GM12878 (cell line): ENCODE data around the gene SBNO1. TPM values are rescaled to one million over a fixed set of nuclear protein-coding genes. Genes with fewer than 3 reads are reported as not detected.
A peak's percentile ranks its signal among the peaks of the same experiment; 100 is the strongest.

Experiments
- BCL11A ChIP-seq: IDR thresholded peaks from 2 replicates; pipeline ENCODE4 v1.6.1; 2011; ENCODE audit warnings: low read depth, low read length
- CBFB ChIP-seq: IDR thresholded peaks from 2 replicates; pipeline ENCODE4 v1.6.1; 2016; ENCODE audit warnings: antibody characterized with exemption, low read depth
- CBX3 ChIP-seq: fragments of 200-600 bp; sonication (generic); IDR thresholded peaks from 2 replicates; pipeline ENCODE4 v1.6.1; 2016; ENCODE audit warnings: low read depth, borderline replicate concordance
- HDAC6 ChIP-seq: fragments of 200-600 bp; sonication (generic); IDR thresholded peaks from one replicate; pipeline ENCODE4 v1.8.0; 2017; ENCODE audit warnings: antibody characterized with exemption; ENCODE audit not compliant: unreplicated experiment
- JUND ChIP-seq: IDR thresholded peaks from 2 replicates; pipeline ENCODE4 v1.6.1; 2012; ENCODE audit warnings: low read depth, mild to moderate bottlenecking, low read length, improper control_type of control experiment, moderate library complexity
- KDM1A ChIP-seq: fragments of 200-600 bp; sonication (generic); IDR thresholded peaks from 2 replicates; pipeline ENCODE4 v1.6.1; 2016; ENCODE audit warnings: borderline replicate concordance
- MTA3 ChIP-seq: IDR thresholded peaks from 2 replicates; pipeline ENCODE4 v1.6.1; 2012; ENCODE audit warnings: low read length, inconsistent platforms, borderline replicate concordance
- PML ChIP-seq: IDR thresholded peaks from 2 replicates; pipeline ENCODE4 v1.6.1; 2012; ENCODE audit warnings: low read length, inconsistent platforms
- RAD21 ChIP-seq: IDR thresholded peaks from 2 replicates; pipeline ENCODE4 v1.6.1; 2011; ENCODE audit warnings: mild to moderate bottlenecking, low read depth, low read length, moderate library complexity; ENCODE audit not compliant: insufficient read depth
- SMAD1 ChIP-seq: fragments of 450-650 bp; IDR thresholded peaks from 2 replicates; pipeline ENCODE4 v1.6.1; 2018; ENCODE audit warnings: mild to moderate bottlenecking, low read depth; ENCODE audit not compliant: partially characterized antibody
- SMAD5 ChIP-seq: IDR thresholded peaks from 2 replicates; pipeline ENCODE4 v1.6.1; 2016; ENCODE audit warnings: antibody characterized with exemption, low read depth
- SMC3 ChIP-seq: IDR thresholded peaks from 2 replicates; pipeline ENCODE4 v1.6.1; 2011; ENCODE audit warnings: low read length, improper control_type of control experiment, borderline replicate concordance
- TCF3 ChIP-seq: IDR thresholded peaks from 2 replicates; pipeline ENCODE4 v1.6.1; 2012; ENCODE audit warnings: low read depth, mild to moderate bottlenecking, low read length, borderline replicate concordance; ENCODE audit not compliant: insufficient read depth
- TCF7 ChIP-seq: IDR thresholded peaks from 2 replicates; pipeline ENCODE4 v1.6.1; 2014; ENCODE audit warnings: antibody characterized with exemption, borderline replicate concordance
- polyA plus RNA-seq, 11 experiments: library from polyadenylated mRNA; depleted of rRNA in 4 of 11; unstranded in 6 of 11; stranded (reverse) in 5 of 11; fragments of >200 nt; fragmentation: Nextera tagmentation in 4 of 11; fragmentation: Illumina TruSeq in 1 of 11; extraction: Ambion mirVana in 4 of 11; extraction: Trizol in 1 of 11; gene quantifications; 1 replicate in 1 of 11; 2 replicates in 10 of 11; pipeline versions ENCODE4 v1.2.1 to v1.2.3, GENCODE V29; 2011 to 2016; ENCODE audit warnings: inconsistent platforms in 2 of 11, missing spikeins in 2 of 11, low read depth in 1 of 11
- total RNA-seq, 4 experiments: library from RNA; depleted of rRNA in 3 of 4; stranded (reverse); fragments of >200 nt in 3 of 4; fragmentation: Illumina TruSeq in 1 of 4; extraction: Trizol in 1 of 4; gene quantifications; 2 replicates each; pipeline versions ENCODE4 v1.2.1 to v1.2.3, GENCODE V29; 2013 to 2021
- TF ChIP-seq, protein P1 (sequence below): fragments of 150-350 bp; IDR thresholded peaks from 2 replicates; pipeline ENCODE4 v1.6.1; 2014; ENCODE audit warnings: mild to moderate bottlenecking, low read depth, low read length
- TF ChIP-seq, protein P2 (sequence below): IDR thresholded peaks from 2 replicates; pipeline ENCODE4 v1.6.1; 2012; ENCODE audit warnings: low read depth, low read length, improper control_type of control experiment
- TF ChIP-seq, protein P3 (sequence below): fragments of 450-650 bp; IDR thresholded peaks from 2 replicates; pipeline ENCODE4 v1.6.1; 2016; ENCODE audit warnings: mild to moderate bottlenecking, moderate library complexity, borderline replicate concordance
- TF ChIP-seq, protein P4 (sequence below): fragments of 450-650 bp; conservative IDR thresholded peaks from 2 replicates; pipeline ENCODE4 v1.6.1; 2017; ENCODE audit warnings: mild to moderate bottlenecking, moderate library complexity
- TF ChIP-seq, protein P5 (sequence below): IDR thresholded peaks from 2 replicates; pipeline ENCODE4 v1.6.1; 2011; ENCODE audit warnings: low read depth, low read length, improper control_type of control experiment, borderline replicate concordance

The SBNO1 gene
- total and polyA plus RNA-seq, 10 of the 15 experiments (the other 5 are each of a cell fraction or from before 2014, with no cell fraction given), result 7.5 to 39.7 (median 20.9) TPM

DNA sequence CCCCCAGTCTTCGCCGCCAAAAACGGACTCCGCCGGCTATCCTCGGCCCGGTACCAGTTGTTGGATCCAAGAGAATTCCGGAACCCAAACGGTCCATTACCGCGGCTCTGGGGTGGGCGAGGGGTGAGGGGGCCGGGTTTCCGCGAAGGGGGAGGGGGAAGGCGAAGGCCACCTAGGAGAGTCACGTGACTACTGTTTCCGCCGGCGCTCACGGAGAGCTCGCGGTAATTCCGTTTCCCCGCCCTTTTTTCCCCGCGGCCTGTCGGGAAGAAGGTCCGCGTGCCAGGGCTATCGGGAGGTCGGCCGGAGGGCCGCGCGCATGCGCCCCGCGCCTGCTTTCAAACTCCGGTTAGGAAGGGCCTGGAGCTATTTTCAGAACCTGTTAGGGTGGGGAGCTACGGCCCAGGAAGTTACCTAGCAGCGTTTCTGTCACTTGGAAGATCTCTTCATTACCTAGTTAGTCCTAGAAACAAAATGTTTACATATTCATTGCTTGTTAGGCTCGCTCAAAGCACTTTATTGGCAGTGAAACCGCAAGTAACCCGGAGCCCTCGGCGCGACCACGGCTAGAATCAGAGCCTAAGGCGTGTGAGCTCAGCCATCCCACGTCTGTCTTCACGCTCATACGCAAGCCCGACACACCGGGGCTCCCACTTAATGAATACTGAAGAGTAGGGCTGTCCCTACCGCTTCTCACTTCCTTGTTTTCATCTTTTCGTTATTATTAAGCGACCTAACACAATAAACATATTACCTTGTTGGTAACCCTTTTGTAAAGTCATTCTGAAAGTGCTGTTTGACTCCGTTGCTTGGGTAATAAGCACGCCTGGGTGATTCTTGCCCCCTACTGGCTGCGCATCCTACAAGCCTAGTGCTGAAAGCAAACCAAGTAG is 624 bp upstream of the SBNO1 start (continued):
- TF ChIP-seq, protein P1, sequence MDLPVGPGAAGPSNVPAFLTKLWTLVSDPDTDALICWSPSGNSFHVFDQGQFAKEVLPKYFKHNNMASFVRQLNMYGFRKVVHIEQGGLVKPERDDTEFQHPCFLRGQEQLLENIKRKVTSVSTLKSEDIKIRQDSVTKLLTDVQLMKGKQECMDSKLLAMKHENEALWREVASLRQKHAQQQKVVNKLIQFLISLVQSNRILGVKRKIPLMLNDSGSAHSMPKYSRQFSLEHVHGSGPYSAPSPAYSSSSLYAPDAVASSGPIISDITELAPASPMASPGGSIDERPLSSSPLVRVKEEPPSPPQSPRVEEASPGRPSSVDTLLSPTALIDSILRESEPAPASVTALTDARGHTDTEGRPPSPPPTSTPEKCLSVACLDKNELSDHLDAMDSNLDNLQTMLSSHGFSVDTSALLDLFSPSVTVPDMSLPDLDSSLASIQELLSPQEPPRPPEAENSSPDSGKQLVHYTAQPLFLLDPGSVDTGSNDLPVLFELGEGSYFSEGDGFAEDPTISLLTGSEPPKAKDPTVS, result peak; percentile 43; the same call in 1 of the 2 replicates
- no peak for TF ChIP-seq KDM1A
- TF ChIP-seq CBFB, result peak; percentile 88; the same call in 1 of the 2 replicates
- peak; percentile 55; the same call in 1 of the 2 replicates for TF ChIP-seq SMC3
- TF ChIP-seq, protein P2, sequence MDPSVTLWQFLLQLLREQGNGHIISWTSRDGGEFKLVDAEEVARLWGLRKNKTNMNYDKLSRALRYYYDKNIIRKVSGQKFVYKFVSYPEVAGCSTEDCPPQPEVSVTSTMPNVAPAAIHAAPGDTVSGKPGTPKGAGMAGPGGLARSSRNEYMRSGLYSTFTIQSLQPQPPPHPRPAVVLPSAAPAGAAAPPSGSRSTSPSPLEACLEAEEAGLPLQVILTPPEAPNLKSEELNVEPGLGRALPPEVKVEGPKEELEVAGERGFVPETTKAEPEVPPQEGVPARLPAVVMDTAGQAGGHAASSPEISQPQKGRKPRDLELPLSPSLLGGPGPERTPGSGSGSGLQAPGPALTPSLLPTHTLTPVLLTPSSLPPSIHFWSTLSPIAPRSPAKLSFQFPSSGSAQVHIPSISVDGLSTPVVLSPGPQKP, result no peak
- peak; percentile 66 for TF ChIP-seq RAD21
- TF ChIP-seq CBX3, result no peak
- 0 out of 2 replicates have a peak, but pooled peaks have one; percentile 69 for TF ChIP-seq TCF3
- TF ChIP-seq, protein P3, sequence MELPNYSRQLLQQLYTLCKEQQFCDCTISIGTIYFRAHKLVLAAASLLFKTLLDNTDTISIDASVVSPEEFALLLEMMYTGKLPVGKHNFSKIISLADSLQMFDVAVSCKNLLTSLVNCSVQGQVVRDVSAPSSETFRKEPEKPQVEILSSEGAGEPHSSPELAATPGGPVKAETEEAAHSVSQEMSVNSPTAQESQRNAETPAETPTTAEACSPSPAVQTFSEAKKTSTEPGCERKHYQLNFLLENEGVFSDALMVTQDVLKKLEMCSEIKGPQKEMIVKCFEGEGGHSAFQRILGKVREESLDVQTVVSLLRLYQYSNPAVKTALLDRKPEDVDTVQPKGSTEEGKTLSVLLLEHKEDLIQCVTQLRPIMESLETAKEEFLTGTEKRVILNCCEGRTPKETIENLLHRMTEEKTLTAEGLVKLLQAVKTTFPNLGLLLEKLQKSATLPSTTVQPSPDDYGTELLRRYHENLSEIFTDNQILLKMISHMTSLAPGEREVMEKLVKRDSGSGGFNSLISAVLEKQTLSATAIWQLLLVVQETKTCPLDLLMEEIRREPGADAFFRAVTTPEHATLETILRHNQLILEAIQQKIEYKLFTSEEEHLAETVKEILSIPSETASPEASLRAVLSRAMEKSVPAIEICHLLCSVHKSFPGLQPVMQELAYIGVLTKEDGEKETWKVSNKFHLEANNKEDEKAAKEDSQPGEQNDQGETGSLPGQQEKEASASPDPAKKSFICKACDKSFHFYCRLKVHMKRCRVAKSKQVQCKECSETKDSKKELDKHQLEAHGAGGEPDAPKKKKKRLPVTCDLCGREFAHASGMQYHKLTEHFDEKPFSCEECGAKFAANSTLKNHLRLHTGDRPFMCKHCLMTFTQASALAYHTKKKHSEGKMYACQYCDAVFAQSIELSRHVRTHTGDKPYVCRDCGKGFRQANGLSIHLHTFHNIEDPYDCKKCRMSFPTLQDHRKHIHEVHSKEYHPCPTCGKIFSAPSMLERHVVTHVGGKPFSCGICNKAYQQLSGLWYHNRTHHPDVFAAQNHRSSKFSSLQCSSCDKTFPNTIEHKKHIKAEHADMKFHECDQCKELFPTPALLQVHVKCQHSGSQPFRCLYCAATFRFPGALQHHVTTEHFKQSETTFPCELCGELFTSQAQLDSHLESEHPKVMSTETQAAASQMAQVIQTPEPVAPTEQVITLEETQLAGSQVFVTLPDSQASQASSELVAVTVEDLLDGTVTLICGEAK, result peak; percentile 36; the same call in 1 of the 2 replicates
- TF ChIP-seq TCF7, result peak; percentile 60; the same call in 1 of the 2 replicates
- peak; percentile 90; the same call in 1 of the 2 replicates for TF ChIP-seq MTA3
- TF ChIP-seq, protein P4, sequence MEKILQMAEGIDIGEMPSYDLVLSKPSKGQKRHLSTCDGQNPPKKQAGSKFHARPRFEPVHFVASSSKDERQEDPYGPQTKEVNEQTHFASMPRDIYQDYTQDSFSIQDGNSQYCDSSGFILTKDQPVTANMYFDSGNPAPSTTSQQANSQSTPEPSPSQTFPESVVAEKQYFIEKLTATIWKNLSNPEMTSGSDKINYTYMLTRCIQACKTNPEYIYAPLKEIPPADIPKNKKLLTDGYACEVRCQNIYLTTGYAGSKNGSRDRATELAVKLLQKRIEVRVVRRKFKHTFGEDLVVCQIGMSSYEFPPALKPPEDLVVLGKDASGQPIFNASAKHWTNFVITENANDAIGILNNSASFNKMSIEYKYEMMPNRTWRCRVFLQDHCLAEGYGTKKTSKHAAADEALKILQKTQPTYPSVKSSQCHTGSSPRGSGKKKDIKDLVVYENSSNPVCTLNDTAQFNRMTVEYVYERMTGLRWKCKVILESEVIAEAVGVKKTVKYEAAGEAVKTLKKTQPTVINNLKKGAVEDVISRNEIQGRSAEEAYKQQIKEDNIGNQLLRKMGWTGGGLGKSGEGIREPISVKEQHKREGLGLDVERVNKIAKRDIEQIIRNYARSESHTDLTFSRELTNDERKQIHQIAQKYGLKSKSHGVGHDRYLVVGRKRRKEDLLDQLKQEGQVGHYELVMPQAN, result peak; percentile 86; the same call in 1 of the 2 replicates
- TF ChIP-seq SMAD1, result peak; percentile 79
- TF ChIP-seq JUND, result peak; percentile 99
- TF ChIP-seq, protein P5, sequence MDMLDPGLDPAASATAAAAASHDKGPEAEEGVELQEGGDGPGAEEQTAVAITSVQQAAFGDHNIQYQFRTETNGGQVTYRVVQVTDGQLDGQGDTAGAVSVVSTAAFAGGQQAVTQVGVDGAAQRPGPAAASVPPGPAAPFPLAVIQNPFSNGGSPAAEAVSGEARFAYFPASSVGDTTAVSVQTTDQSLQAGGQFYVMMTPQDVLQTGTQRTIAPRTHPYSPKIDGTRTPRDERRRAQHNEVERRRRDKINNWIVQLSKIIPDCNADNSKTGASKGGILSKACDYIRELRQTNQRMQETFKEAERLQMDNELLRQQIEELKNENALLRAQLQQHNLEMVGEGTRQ, result peak; percentile 69
- peak; percentile 97 for TF ChIP-seq BCL11A
- TF ChIP-seq SMAD5, result peak; percentile 57; the same call in 1 of the 2 replicates
- no peak for TF ChIP-seq HDAC6
- peak; percentile 95 for TF ChIP-seq PML
